Cardiac fibroblast (primary cell): ENCODE data around the gene VPS37C.
A peak's percentile ranks its signal among the peaks of the same experiment; 100 is the strongest.

Source experiments
- DNase-seq, 2 donors: peaks; one replicate each; pipeline versions ENCODE4 v3.0.0 to v3.0.0-alpha.2; 2010; ENCODE audit warnings: low read depth in 2 of 2
- H3K4me3 ChIP-seq, 2 donors: replicated peaks in 1 of 2; 1 replicate in 1 of 2; 2 replicates in 1 of 2; pipeline ENCODE4 v1.5.1; 2011; ENCODE audit warnings: low read depth in 2 of 2, low read length in 2 of 2, mild to moderate bottlenecking in 2 of 2, moderate library complexity in 1 of 2
- CTCF ChIP-seq: IDR thresholded peaks from one replicate; pipeline ENCODE4 v1.5.1; 2011; ENCODE audit warnings: low read depth, mild to moderate bottlenecking, low read length, inconsistent platforms

The VPS37C gene

DNA sequence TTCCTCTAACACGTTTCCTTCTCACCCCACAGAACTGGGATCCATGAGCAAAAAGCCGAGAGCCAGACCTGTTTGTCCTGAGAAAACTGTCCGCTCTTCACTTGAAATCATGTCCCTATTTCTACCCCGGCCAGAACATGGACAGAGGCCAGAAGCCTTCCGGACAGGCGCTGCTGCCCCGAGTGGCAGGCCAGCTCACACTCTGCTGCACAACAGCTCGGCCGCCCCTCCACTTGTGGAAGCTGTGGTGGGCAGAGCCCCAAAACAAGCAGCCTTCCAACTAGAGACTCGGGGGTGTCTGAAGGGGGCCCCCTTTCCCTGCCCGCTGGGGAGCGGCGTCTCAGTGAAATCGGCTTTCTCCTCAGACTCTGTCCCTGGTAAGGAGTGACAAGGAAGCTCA, 35.0 kb downstream of the VPS37C start:
- H3K4me3 ChIP-seq, result no peak overlapping the region
- peak; percentile 24 for TF ChIP-seq CTCF
- peak; percentile 17 to 36 for DNase-seq

- no peak overlapping the region for H3K4me3 ChIP-seq
- TF ChIP-seq CTCF, result no peak
- DNase-seq, result no peak
Observed at GRCh38 chr11:61125310-61125684, 35.9 kb downstream of the VPS37C start.

- TF ChIP-seq CTCF, result no peak
- H3K4me3 ChIP-seq, result no peak overlapping the region
- no peak for DNase-seq
Observed at GRCh38 chr11:61124574-61125309, 36.5 kb downstream of the VPS37C start.

DNA sequence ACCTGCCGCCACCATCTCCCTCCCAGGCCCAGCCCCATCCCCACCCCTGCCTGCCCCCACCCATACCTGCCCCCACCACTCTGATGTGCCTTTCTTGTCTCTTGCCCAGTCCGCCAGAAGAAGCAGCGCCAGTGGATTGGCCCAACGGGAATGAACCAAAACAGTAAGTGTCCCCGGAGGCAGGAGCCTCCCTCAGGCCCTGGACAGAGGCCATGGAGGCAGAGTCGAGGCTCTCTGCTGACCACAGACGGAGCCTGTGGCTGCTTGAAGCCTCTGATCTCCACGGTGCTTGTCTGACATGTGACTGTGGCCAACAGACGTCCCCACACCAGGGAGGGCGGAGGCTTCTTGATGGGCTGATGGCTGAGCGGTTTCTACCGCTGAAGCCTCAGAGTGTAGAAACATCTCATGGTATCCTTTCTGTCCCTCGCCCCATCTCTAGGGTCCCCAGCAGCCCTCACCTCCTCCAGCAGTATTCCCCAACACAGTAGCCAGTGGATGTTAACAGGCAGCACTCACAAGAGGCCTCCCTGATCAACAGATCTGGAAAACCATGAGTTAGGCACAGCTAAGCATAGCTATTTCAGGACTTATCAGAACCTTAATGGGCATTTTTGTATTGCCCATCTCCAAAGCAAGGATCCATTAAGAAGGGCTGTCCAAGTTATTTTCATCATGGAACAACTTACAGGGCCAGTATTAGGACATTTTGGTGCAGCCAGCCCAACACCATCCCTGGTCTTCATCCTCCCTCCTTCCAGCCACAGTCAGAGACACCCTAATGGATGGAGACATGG, 37.3 kb downstream of the VPS37C start:
- no peak overlapping the region for H3K4me3 ChIP-seq
- DNase-seq, result no peak
- no peak for TF ChIP-seq CTCF

- no peak for DNase-seq
- TF ChIP-seq CTCF, result no peak
- H3K4me3 ChIP-seq, result no peak overlapping the region
Observed at GRCh38 chr11:61122761-61123160, 38.5 kb downstream of the VPS37C start.

DNA sequence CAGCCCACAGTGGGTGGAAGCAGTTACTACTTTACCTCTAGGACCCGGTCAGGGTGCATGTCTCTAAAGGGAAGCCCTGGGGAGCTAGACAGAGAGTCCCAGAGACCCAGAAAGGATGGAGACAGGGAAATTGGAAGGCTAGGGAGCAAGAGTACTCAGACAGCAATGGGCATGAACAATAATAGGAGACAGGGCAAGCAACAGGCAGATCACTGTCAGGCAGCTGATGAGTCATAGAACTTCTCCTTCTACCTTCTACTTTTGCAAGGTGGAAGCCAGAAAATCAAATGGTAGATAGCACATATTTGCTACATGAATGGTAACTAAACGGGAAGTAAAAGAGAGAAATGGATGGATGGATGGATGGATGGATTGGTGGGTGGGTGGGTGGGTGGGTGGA, 39.3 kb downstream of the VPS37C start:
- H3K4me3 ChIP-seq, result no peak overlapping the region
- no peak for TF ChIP-seq CTCF
- DNase-seq, result no peak
